TTC549 (cell line): Measurements from ENCODE around the gene NPAS3.

Experiments used
- FAIRE-seq: peaks from 2 replicates; lab custom pipeline; 2012; peaks lifted over from hg19 to GRCh38; lab: Jason Lieb, UNC

The NPAS3 gene

GRCh38 chr14:33521192-33521591, 582.5 kb downstream of the NPAS3 start:
- FAIRE-seq, result no peak

GRCh38 chr14:33524244-33524643, 585.6 kb downstream of the NPAS3 start:
- no peak for FAIRE-seq

DNA sequence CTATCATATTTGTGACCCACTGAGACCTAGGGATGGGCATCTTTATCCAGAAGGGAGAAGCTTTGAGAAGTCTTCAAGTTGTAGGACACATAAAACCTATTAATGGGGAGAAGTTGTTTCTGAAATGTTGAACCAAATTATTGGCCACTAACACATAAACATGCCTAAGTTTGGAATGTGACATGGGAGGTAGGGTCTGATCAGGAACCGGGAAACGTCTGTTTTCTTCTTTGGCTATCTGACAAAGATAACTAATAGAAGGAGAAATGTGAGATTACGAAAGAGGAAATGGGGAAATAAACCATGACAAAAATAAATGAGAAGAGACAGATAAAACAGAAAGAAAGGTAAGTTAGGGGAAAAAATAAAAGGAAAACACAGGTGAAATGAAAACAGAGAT, 586.9 kb downstream of the NPAS3 start:
- no peak for FAIRE-seq

GRCh38 chr14:33527023-33527634, 588.5 kb downstream of the NPAS3 start:
- FAIRE-seq, result no peak

- FAIRE-seq, result no peak
Observed at GRCh38 chr14:33528655-33529054, 590.0 kb downstream of the NPAS3 start.

- FAIRE-seq, result no peak
Observed at GRCh38 chr14:33529787-33530757, 591.4 kb downstream of the NPAS3 start.

DNA sequence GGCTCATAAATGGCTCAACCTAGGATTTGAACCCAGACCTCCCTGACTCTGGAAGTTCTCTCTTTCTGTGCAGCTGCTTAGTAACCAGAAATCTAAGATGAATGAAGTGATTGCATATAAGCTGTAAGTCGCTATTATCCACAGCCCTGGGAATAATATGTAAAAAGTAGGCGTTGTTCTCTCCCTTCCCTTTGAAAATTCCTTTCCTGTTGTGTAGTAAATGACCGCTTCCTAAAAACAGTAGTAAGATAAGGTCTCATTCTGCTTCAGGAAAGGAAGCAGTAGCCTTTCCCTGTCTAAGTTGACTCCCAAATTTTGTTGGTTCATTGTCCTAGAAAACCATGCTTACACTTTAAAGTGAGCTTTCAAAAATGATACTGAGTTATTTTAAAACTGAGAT, 593.9 kb downstream of the NPAS3 start:
- FAIRE-seq, result no peak

GRCh38 chr14:33534104-33534503, 595.4 kb downstream of the NPAS3 start:
- no peak for FAIRE-seq

DNA sequence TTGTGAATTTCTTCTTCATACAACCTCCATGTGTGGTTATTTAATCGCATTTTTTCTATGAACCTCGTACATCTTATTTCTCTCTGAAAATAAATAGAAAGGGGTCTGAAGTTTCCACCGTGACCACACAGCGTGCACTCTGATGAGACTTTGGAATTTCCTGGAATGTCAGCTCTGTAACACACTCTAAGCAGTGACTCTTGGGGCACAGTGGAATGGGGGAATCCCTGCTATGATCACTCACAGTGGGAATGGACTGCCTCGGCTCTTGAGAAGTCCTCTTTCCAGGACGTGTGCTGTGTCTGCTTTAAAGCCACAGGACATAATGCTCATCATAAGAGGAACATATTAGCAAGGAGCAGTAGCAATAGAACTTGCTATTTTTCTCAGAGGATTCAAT, 596.0 kb downstream of the NPAS3 start:
- no peak for FAIRE-seq

GRCh38 chr14:33539918-33540357, 601.3 kb downstream of the NPAS3 start:
- no peak for FAIRE-seq

GRCh38 chr14:33541171-33541570, 602.5 kb downstream of the NPAS3 start:
- no peak for FAIRE-seq

- no peak for FAIRE-seq
Observed at GRCh38 chr14:33542338-33543287, 603.9 kb downstream of the NPAS3 start.

GRCh38 chr14:33545696-33546095, 607.0 kb downstream of the NPAS3 start:
- no peak for FAIRE-seq

DNA sequence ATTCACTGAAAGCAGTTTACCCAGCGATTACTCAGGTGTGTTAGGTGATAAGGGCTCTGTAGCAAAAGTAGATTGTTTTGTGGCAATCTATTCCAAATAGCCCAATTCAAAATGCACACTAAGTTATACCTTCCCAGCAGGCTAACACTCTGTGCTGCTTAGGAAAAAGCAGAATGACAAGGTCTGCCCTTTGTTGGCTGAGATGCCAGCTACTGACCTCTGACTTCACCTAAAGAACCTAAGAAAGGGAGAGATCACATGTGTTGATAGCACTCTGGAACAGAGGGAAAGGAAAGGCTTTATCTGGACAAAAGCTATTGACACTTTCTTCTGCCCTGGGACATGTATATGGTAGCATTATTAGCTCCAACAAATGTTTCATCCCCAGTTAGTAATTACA, 609.9 kb downstream of the NPAS3 start:
- FAIRE-seq, result no peak

GRCh38 chr14:33551963-33552362, 613.3 kb downstream of the NPAS3 start:
- no peak for FAIRE-seq

GRCh38 chr14:33553706-33554278, 615.1 kb downstream of the NPAS3 start:
- FAIRE-seq, result no peak

GRCh38 chr14:33554988-33555387, 616.3 kb downstream of the NPAS3 start:
- FAIRE-seq, result no peak

- FAIRE-seq, result no peak
Observed at GRCh38 chr14:33555710-33556350, 617.2 kb downstream of the NPAS3 start.

- no peak for FAIRE-seq
Observed at GRCh38 chr14:33556382-33557121, 617.9 kb downstream of the NPAS3 start.

DNA sequence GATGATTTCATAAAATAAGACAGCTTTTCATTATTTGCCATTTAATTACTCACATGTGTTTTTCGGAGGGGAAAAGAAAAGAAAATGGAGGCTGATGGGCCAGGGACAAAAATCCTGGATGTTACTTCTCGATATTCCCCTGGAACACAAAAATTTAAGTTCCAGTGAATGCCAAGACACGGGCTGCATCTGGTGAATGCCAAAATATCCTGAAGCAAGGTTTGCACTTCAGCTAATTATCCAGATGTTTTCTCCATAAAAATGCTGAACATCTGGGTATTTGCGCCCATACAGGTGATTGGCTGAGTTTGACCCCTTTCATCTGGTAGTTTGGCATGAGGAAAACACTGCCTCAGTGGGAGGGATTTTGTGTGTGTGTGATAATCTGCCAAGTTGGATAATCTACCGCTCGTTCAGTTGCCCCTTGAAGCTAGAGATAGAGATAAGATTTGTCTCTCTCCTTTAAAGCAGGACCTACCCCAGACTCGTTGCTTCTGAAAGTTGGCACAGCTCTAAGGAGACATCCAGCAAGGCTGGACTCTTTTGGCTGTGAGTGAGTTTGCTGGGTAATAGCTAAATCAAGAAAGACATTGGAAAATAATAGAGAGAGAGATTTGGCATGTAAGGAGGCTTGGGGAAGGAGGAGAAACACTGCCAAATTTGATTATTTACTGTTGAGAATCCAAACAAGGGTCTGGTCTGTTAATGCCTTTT, 622.2 kb downstream of the NPAS3 start:
- no peak for FAIRE-seq
